OCI-LY1 (cell line): ENCODE data around the gene NLRP1.

Source experiments
- CTCF ChIP-seq: fragments of 200-600 bp; sonication (generic), shearing (Covaris generic); IDR thresholded peaks from 2 replicates; pipeline ENCODE4 v1.5.1; 2017; ENCODE audit warnings: mild to moderate bottlenecking, antibody characterized with exemption, low read length, moderate library complexity, mixed read lengths
- EZH2 ChIP-seq: fragments of 200-600 bp; sonication (generic), shearing (Covaris generic); IDR thresholded peaks from 2 replicates; pipeline ENCODE4 v1.8.0; 2017; ENCODE audit warnings: borderline replicate concordance, mixed run types, mild to moderate bottlenecking, antibody characterized with exemption, low read length, moderate library complexity, mixed read lengths

- TF ChIP-seq CTCF = no peak
- TF ChIP-seq EZH2 = no peak
Observed at GRCh38 chr17:5510771-5511170, 73.5 kb downstream of the NLRP1 start.
